ENCODE data around the gene ERG.

ERG gene

GRCh38 chr21:38498057-38498833 is at the start of gene ERG:
Gene ERG (minus strand): TSS chr21:38498477. CDS start chr21:38498380, 97 bp downstream.
- no peak for DNase-seq

- no peak for DNase-seq
Observed at GRCh38 chr21:38544661-38545060, 46.4 kb upstream of the ERG start.

GRCh38 chr21:38542263-38542662 is 44.0 kb upstream of the ERG start:
- no peak for DNase-seq

GRCh38 chr21:38538353-38538752 is 40.1 kb upstream of the ERG start:
- DNase-seq = no peak

GRCh38 chr21:38534591-38534990 is 36.3 kb upstream of the ERG start:
- no peak for DNase-seq

GRCh38 chr21:38533887-38534286 is 35.6 kb upstream of the ERG start:
- no peak for DNase-seq

- no peak for DNase-seq
Observed at GRCh38 chr21:38531591-38531990, 33.3 kb upstream of the ERG start.

- DNase-seq = no peak
Observed at GRCh38 chr21:38531039-38531541, 32.8 kb upstream of the ERG start.

GRCh38 chr21:38527737-38528136 is 29.5 kb upstream of the ERG start:
- DNase-seq = no peak

GRCh38 chr21:38525454-38525853 is 27.2 kb upstream of the ERG start:
- DNase-seq = no peak

GRCh38 chr21:38524168-38525153 is 26.2 kb upstream of the ERG start:
- DNase-seq = no peak

GRCh38 chr21:38520511-38520910 is 22.2 kb upstream of the ERG start:
- no peak for DNase-seq

GRCh38 chr21:38511662-38512243 is 13.5 kb upstream of the ERG start:
- DNase-seq = no peak

GRCh38 chr21:38511198-38511597 is 12.9 kb upstream of the ERG start:
- no peak for DNase-seq

- DNase-seq = no peak
Observed at GRCh38 chr21:38507374-38507942, 9.2 kb upstream of the ERG start.

- no peak for DNase-seq
Observed at GRCh38 chr21:38506661-38507281, 8.5 kb upstream of the ERG start.

- no peak for DNase-seq
Observed at GRCh38 chr21:38505654-38506523, 7.6 kb upstream of the ERG start.

- DNase-seq = no peak
Observed at GRCh38 chr21:38504066-38504465, 5.8 kb upstream of the ERG start.

GRCh38 chr21:38503583-38503982 is 5.3 kb upstream of the ERG start:
- no peak for DNase-seq

- DNase-seq = no peak
Observed at GRCh38 chr21:38500073-38500472, 1.8 kb upstream of the ERG start.

- no peak for DNase-seq
Observed at GRCh38 chr21:38499296-38499695, 1.0 kb upstream of the ERG start.
